ENCODE results near the gene SPNS2. TPM values are rescaled to one million over a fixed set of nuclear protein-coding genes. Genes with fewer than 3 reads are reported as not detected.

Gene SPNS2
- total RNA-seq, 8 experiments from 2014 or later, result 2.2 to 25.6 (median 11.6) TPM

- 0 to 100% (median 61%) methylated on average over 1 to 5 of the region's 6 CpGs; no CpG with 5 or more reads in 6 of the 10 experiments for WGBS, 10 experiments
- no peak overlapping the region for H3K4me3 ChIP-seq
- no peak for ATAC-seq (replicated peaks in 6 of 8)
- H3K27ac ChIP-seq, result peak overlapping the region; percentile 23 to 40
- peaks cover 35 to 40% of the 10 kb centered on the region in 2 donors for H3K4me1 ChIP-seq (replicated peaks in 1 of 2)
- in situ Hi-C loops (cut with MboI; ENCODE audit: low pct_unique_long_range_greater_than_20kb in 2 of 9, low sequenced_read_pairs in 9 of 9, unreplicated experiment in 9 of 9), result no loop called here
Measured at GRCh38 chr17:4522661-4523060, 24.0 kb downstream of the SPNS2 start.

GRCh38 chr17:4523946-4524345 is 25.3 kb downstream of the SPNS2 start:
- ATAC-seq (replicated peaks in 6 of 8), result no peak
- 17 to 84% (median 65%) methylated on average over 1 to 7 of the region's 8 CpGs; no CpG with 5 or more reads in 2 of the 10 experiments for WGBS, 10 experiments
- Histone ChIP-seq H3K27ac (no peak overlapping the region), H3K4me3 (no peak overlapping the region), H3K4me1 (replicated peaks in 1 of 2) (peaks cover 35 to 40% of the 10 kb centered on the region in 2 donors)
- in situ Hi-C loops (cut with MboI; ENCODE audit: low pct_unique_long_range_greater_than_20kb in 2 of 9, low sequenced_read_pairs in 9 of 9, unreplicated experiment in 9 of 9), result no loop called here

- WGBS, 10 experiments, result 48 to 100% (median 72%) methylated on average over 3 to 11 of the region's 11 CpGs; no CpG with 5 or more reads in 1 of the 10 experiments
- in situ Hi-C loops (cut with MboI; ENCODE audit: low pct_unique_long_range_greater_than_20kb in 2 of 9, low sequenced_read_pairs in 9 of 9, unreplicated experiment in 9 of 9), result no loop called here
- no peak for ATAC-seq (replicated peaks in 6 of 8)
- no peak overlapping the region for H3K27ac ChIP-seq
- H3K4me1 ChIP-seq (replicated peaks in 1 of 2), result peaks cover 17 to 21% of the 10 kb centered on the region in 2 donors
- H3K4me3 ChIP-seq, result no peak overlapping the region
Measured at GRCh38 chr17:4525691-4526397, 27.2 kb downstream of the SPNS2 start.

GRCh38 chr17:4527134-4527533 is 28.5 kb downstream of the SPNS2 start:
- in situ Hi-C loops (cut with MboI; ENCODE audit: low pct_unique_long_range_greater_than_20kb in 2 of 9, low sequenced_read_pairs in 9 of 9, unreplicated experiment in 9 of 9), result no loop called here
- ATAC-seq (replicated peaks in 6 of 8), result no peak
- Histone ChIP-seq H3K4me3 (no peak overlapping the region), H3K27ac (no peak overlapping the region), H3K4me1 (replicated peaks in 1 of 2) (peaks cover 11 to 12% of the 10 kb centered on the region in 2 donors)
- 0 to 80% (median 55%) methylated on average over 1 of the region's 1 CpG; no CpG with 5 or more reads in 1 of the 10 experiments for WGBS, 10 experiments

- Histone ChIP-seq H3K4me1 (replicated peaks in 1 of 2) (peaks cover 6 to 7% of the 10 kb centered on the region in 2 donors), H3K27ac (no peak overlapping the region), H3K4me3 (no peak overlapping the region)
- in situ Hi-C loops (cut with MboI; ENCODE audit: low pct_unique_long_range_greater_than_20kb in 2 of 9, low sequenced_read_pairs in 9 of 9, unreplicated experiment in 9 of 9), result no loop called here
- WGBS, 10 experiments, result 8 to 62% (median 31%) methylated on average over 2 to 10 of the region's 12 CpGs
- ATAC-seq (replicated peaks in 6 of 8), result peak in 2 of 8 experiments; percentile 17 to 66
Measured at GRCh38 chr17:4527566-4528125, 29.0 kb downstream of the SPNS2 start.

- H3K4me3 ChIP-seq, result no peak overlapping the region
- peaks cover 8 to 10% of the 10 kb centered on the region in 2 donors for H3K4me1 ChIP-seq (replicated peaks in 1 of 2)
- no peak overlapping the region for H3K27ac ChIP-seq
- in situ Hi-C loops (cut with MboI; ENCODE audit: low pct_unique_long_range_greater_than_20kb in 2 of 9, low sequenced_read_pairs in 9 of 9, unreplicated experiment in 9 of 9), result no loop called here
- no peak for ATAC-seq (replicated peaks in 6 of 8)
- 7 to 100% (median 81%) methylated on average over 1 to 6 of the region's 13 CpGs; no CpG with 5 or more reads in 1 of the 10 experiments for WGBS, 10 experiments
Measured at GRCh38 chr17:4529533-4530152, 31.0 kb downstream of the SPNS2 start.

GRCh38 chr17:4530799-4531730 is 32.4 kb downstream of the SPNS2 start:
- H3K27ac ChIP-seq, result no peak overlapping the region
- ATAC-seq (replicated peaks in 6 of 8), result no peak
- H3K4me1 ChIP-seq (replicated peaks in 1 of 2), result peaks cover 11 to 19% of the 10 kb centered on the region in 2 donors
- in situ Hi-C loops (cut with MboI; ENCODE audit: low pct_unique_long_range_greater_than_20kb in 2 of 9, low sequenced_read_pairs in 9 of 9, unreplicated experiment in 9 of 9), result no loop called here
- H3K4me3 ChIP-seq, result no peak overlapping the region
- 40 to 87% (median 68%) methylated on average over 1 to 11 of the region's 30 CpGs; no CpG with 5 or more reads in 5 of the 10 experiments for WGBS, 10 experiments

GRCh38 chr17:4531988-4532736 is 33.5 kb downstream of the SPNS2 start:
- no peak overlapping the region for H3K27ac ChIP-seq
- H3K4me1 ChIP-seq (replicated peaks in 1 of 2), result peaks cover 11 to 26% of the 10 kb centered on the region in 2 donors
- ATAC-seq (replicated peaks in 6 of 8), result no peak
- WGBS, 10 experiments, result 64 to 100% (median 87%) methylated on average over 1 to 9 of the region's 17 CpGs
- in situ Hi-C loops (cut with MboI; ENCODE audit: low pct_unique_long_range_greater_than_20kb in 2 of 9, low sequenced_read_pairs in 9 of 9, unreplicated experiment in 9 of 9), result no loop called here
- H3K4me3 ChIP-seq, result no peak overlapping the region

GRCh38 chr17:4532860-4533522 is 34.3 kb downstream of the SPNS2 start:
- WGBS, 10 experiments, result 33 to 100% methylated on average over 1 to 3 of the region's 33 CpGs; no CpG with 5 or more reads in 8 of the 10 experiments
- H3K4me1 ChIP-seq (replicated peaks in 1 of 2), result peaks cover 11 to 26% of the 10 kb centered on the region in 2 donors
- H3K27ac ChIP-seq, result no peak overlapping the region
- in situ Hi-C loops (cut with MboI; ENCODE audit: low pct_unique_long_range_greater_than_20kb in 2 of 9, low sequenced_read_pairs in 9 of 9, unreplicated experiment in 9 of 9), result no loop called here
- ATAC-seq (replicated peaks in 6 of 8), result no peak
- H3K4me3 ChIP-seq, result no peak overlapping the region

- H3K27ac ChIP-seq, result peak overlapping the region in 1 of 2 donors; percentile 18
- peaks cover 11 to 26% of the 10 kb centered on the region in 2 donors for H3K4me1 ChIP-seq (replicated peaks in 1 of 2)
- no peak overlapping the region for H3K4me3 ChIP-seq
- WGBS, 10 experiments, result 20 to 42% methylated on average over 1 to 2 of the region's 23 CpGs; no CpG with 5 or more reads in 8 of the 10 experiments
- ATAC-seq (replicated peaks in 6 of 8), result peak; percentile 0 to 79 (median 57)
- in situ Hi-C loops (cut with MboI; ENCODE audit: low pct_unique_long_range_greater_than_20kb in 2 of 9, low sequenced_read_pairs in 9 of 9, unreplicated experiment in 9 of 9), result no loop called here
Measured at GRCh38 chr17:4533523-4534504, 35.1 kb downstream of the SPNS2 start.

- peak in 6 of 8 experiments; percentile 1 to 9 (median 2) for ATAC-seq (replicated peaks in 6 of 8)
- H3K27ac ChIP-seq, result peak overlapping the region in 1 of 2 donors; percentile 18
- 20 to 100% (median 80%) methylated on average over 1 to 7 of the region's 17 CpGs; no CpG with 5 or more reads in 6 of the 10 experiments for WGBS, 10 experiments
- peaks cover 11 to 26% of the 10 kb centered on the region in 2 donors for H3K4me1 ChIP-seq (replicated peaks in 1 of 2)
- in situ Hi-C loops (cut with MboI; ENCODE audit: low pct_unique_long_range_greater_than_20kb in 2 of 9, low sequenced_read_pairs in 9 of 9, unreplicated experiment in 9 of 9), result no loop called here
- H3K4me3 ChIP-seq, result no peak overlapping the region
Measured at GRCh38 chr17:4534515-4534914, 35.8 kb downstream of the SPNS2 start.

Data from motor neuron (in vitro differentiated cells).